22Rv1 (cell line): ENCODE results near the gene PERM1.

Experiments used
- CTCF ChIP-seq: fragments of 450-650 bp; IDR thresholded peaks from 2 replicates; pipeline ENCODE4 v1.5.1; 2017; ENCODE audit warnings: mild to moderate bottlenecking
- ZFX ChIP-seq: fragments of 450-650 bp; IDR thresholded peaks from 2 replicates; pipeline ENCODE4 v1.6.1; 2017; ENCODE audit warnings: antibody characterized with exemption, borderline replicate concordance

GRCh38 chr1:1000357-1001056 is 18.6 kb upstream of the PERM1 start:
- TF ChIP-seq CTCF, result no peak
- no peak for TF ChIP-seq ZFX
